ENCODE measurements around the gene EXD1.
"Not testable (repeated sequence)": the region's sequence is repeated elsewhere in the genome, so short reads cannot be mapped to it uniquely, and the experiment has no call there.

The EXD1 gene

DNA sequence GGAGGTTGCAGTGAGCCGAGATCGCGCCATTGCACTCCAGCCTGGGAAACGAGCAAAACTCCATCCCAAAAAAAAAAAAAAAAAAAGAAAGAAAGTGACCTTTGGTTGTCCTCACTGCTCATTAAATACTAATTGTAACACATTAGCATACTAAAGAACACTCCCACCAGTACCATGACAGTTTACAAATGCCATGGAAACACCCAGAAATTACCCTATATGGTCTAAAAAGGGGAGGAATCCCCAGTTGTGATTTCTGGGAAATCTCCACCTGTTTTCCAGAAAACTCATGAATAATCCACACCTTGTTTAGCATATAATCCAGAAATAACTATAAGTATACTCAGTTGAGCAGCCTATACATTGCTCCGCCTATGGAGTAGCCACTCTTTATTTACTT lies 90.9 kb downstream of the EXD1 start:
- DNase-seq: no peak

DNA sequence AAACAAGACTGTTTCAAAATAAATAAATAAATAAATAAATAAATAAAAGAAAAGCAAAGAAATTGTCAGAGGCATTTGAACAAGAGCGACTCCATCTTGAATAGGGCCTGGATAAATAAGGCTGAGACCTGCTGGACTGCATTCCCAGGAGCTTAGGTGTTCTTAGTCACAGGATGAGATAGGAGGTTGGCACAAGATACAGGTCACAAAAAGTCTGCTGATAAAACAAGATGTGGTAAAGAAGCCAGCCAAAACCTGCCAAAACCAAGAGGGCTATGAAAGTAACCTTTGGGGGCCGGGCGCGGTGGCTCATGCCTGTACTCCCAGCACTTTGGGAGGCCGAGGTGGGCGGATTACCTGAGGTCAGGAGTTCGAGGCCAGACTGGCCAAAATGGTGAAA lies 91.4 kb downstream of the EXD1 start:
- not testable (repeated sequence) for DNase-seq

DNA sequence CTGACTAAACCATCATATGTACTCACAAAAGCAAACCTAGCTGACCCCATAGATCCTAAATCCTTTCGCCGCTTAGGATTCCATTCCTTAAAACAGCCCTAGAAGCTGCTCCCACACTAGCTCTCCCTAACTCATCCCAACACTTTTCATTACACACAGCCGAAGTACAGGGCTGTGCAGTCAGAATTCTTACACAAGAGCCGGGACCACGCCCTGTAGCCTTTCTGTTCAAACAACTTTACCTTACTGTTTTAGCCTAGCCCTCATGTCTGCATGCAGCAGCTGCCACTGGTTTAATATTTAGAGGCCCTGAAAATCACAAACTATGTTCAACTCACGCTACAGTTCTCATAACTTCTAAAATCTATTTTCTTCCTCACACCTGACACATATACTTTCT lies 95.0 kb downstream of the EXD1 start:
- DNase-seq: not testable (repeated sequence)

DNA sequence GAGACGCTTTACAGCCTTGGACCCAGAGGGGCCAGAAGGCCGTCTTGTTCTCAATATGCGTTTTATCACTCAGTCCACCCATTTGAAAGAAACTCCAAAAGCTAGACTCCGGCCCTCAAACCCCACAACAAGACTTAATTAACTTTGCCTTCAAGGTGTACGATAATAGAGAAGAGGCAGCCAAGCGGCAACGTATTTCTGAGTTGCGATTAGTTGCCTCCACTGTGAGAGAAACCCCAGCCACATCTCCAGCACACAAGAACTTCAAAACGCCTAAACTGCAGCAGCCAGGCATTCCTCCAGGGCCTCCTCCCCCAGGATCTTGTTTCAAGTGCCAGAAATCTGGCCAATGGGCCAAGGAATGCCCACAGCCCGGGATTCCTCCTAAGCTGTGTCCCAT lies 97.1 kb downstream of the EXD1 start:
- DNase-seq: no peak
